IMR-90 (cell line): Measurements from ENCODE around the gene FAF1. TPM values are rescaled to one million over a fixed set of nuclear protein-coding genes. Genes with fewer than 3 reads are reported as not detected.

Experiments
- ATAC-seq: fragments of 200-7000 bp; cut with Tn5 transposase; 2 replicates; pipeline ENCODE4 v1.9.1; 2020; ENCODE audit warnings: low read depth, mild to moderate bottlenecking, moderate library complexity
- BruUV-seq: library from RNA; stranded (reverse); fragments of 400-500 nt; replicated peaks from 2 replicates; lab custom pipeline; 2021; lab: Mats Ljungman, UMichigan
- CTCF ChIA-PET: fragments of 300-600 bp; formaldehyde crosslinking; extraction: SDS; loops from one replicate; lab custom pipeline; 2021; ENCODE audit warnings: antibody characterized with exemption; lab: Yijun Ruan, JAX
- POLR2A ChIA-PET: fragments of 300-600 bp; sonication (Branson Sonifier 250); formaldehyde crosslinking; loops from one replicate; lab custom pipeline; 2022; ENCODE audit warnings: antibody characterized with exemption; ENCODE audit not compliant: unreplicated experiment; lab: Charles Lee
- DNase-seq: peaks from one replicate; pipeline ENCODE4 v3.0.0; 2013
- H2AFZ ChIP-seq: replicated peaks from 2 replicates; pipeline ENCODE3; 2013; ENCODE audit warnings: low read length, mild to moderate bottlenecking; ENCODE audit not compliant: poor library complexity
- H2AK5ac ChIP-seq: 2 replicates; pipeline ENCODE4 v1.6.1; 2013; ENCODE audit warnings: low read depth, low read length, inconsistent platforms
- H2AK9ac ChIP-seq: replicated peaks from 2 replicates; pipeline ENCODE3; 2013; ENCODE audit warnings: mild to moderate bottlenecking, low read depth, low read length, moderate library complexity; ENCODE audit not compliant: poor library complexity
- H2BK120ac ChIP-seq: 2 replicates; pipeline ENCODE4 v1.6.1; 2013; ENCODE audit warnings: low read depth, low read length, inconsistent platforms
- H2BK15ac ChIP-seq: 3 replicates; pipeline ENCODE4 v1.6.1; 2013; ENCODE audit warnings: low read depth, low read length, inconsistent platforms
- H2BK20ac ChIP-seq: 2 replicates; pipeline ENCODE4 v1.6.1; 2013; ENCODE audit warnings: low read depth, mild to moderate bottlenecking, inconsistent platforms, low read length, moderate library complexity
- H2BK5ac ChIP-seq: 2 replicates; pipeline ENCODE4 v1.6.1; 2013; ENCODE audit warnings: mild to moderate bottlenecking, low read depth, low read length, inconsistent platforms; ENCODE audit not compliant: poor library complexity, severe bottlenecking
- H3K14ac ChIP-seq: replicated peaks from 2 replicates; pipeline ENCODE4 v1.6.1; 2013; ENCODE audit warnings: low read depth, low read length, inconsistent platforms
- H3K18ac ChIP-seq: 2 replicates; pipeline ENCODE4 v1.6.1; 2013; ENCODE audit warnings: low read depth, low read length, control low read depth
- H3K23ac ChIP-seq: 2 replicates; pipeline ENCODE4 v1.6.1; 2013; ENCODE audit warnings: low read depth, low read length, inconsistent platforms
- H3K27ac ChIP-seq: 2 replicates; pipeline ENCODE4 v1.5.1; 2013; ENCODE audit warnings: mild to moderate bottlenecking, control low read depth, low read length; ENCODE audit not compliant: insufficient read depth
- H3K27me3 ChIP-seq: 2 replicates; pipeline ENCODE4 v1.6.1; 2013; ENCODE audit warnings: low read length; ENCODE audit not compliant: control insufficient read depth, insufficient read depth
- H3K36me3 ChIP-seq: 2 replicates; pipeline ENCODE4 v1.6.1; 2013; ENCODE audit warnings: low read length, mixed read lengths; ENCODE audit not compliant: control insufficient read depth, insufficient read depth
- H3K4ac ChIP-seq: 2 replicates; pipeline ENCODE4 v1.6.1; 2013; ENCODE audit warnings: low read depth, low read length, inconsistent platforms
- H3K4me1 ChIP-seq: 2 replicates; pipeline ENCODE4 v1.6.1; 2013; ENCODE audit warnings: low read length, mixed read lengths; ENCODE audit not compliant: control insufficient read depth, insufficient read depth
- H3K4me2 ChIP-seq: 2 replicates; pipeline ENCODE4 v1.6.1; 2013; ENCODE audit warnings: low read depth, mild to moderate bottlenecking, control low read depth, low read length, moderate library complexity
- H3K4me3 ChIP-seq: 2 replicates; pipeline ENCODE4 v1.5.1; 2013; ENCODE audit warnings: low read depth, mild to moderate bottlenecking, control low read depth, low read length, moderate library complexity; ENCODE audit not compliant: insufficient read depth
- H3K56ac ChIP-seq: 2 replicates; pipeline ENCODE4 v1.6.1; 2013; ENCODE audit warnings: low read length, inconsistent platforms; ENCODE audit not compliant: insufficient read depth; ENCODE audit errors: extremely low read depth
- H3K79me1 ChIP-seq, 2 experiments: 2 replicates each; pipeline ENCODE4 v1.6.1; 2013; ENCODE audit warnings: low read length in 2 of 2, inconsistent platforms in 1 of 2, low read depth in 1 of 2
- H3K9ac ChIP-seq: 2 replicates; pipeline ENCODE4 v1.6.1; 2013; ENCODE audit warnings: low read depth, low read length, control low read depth
- H3K9me1 ChIP-seq: 2 replicates; pipeline ENCODE4 v1.6.1; 2013; ENCODE audit warnings: low read length, inconsistent platforms; ENCODE audit not compliant: insufficient read depth
- H3K9me3 ChIP-seq: 2 replicates; pipeline ENCODE4 v1.6.1; 2013; ENCODE audit warnings: low read length; ENCODE audit not compliant: control insufficient read depth, insufficient read depth
- H4K20me1 ChIP-seq: 2 replicates; pipeline ENCODE4 v1.6.1; 2013; ENCODE audit warnings: low read length, inconsistent platforms; ENCODE audit not compliant: insufficient read depth
- H4K5ac ChIP-seq: 2 replicates; pipeline ENCODE4 v1.6.1; 2013; ENCODE audit warnings: mild to moderate bottlenecking, low read depth, low read length, control low read depth
- H4K8ac ChIP-seq, 2 experiments: 2 replicates each; pipeline ENCODE4 v1.6.1; 2013; ENCODE audit warnings: low read depth in 2 of 2, low read length in 2 of 2, control low read depth in 1 of 2, inconsistent platforms in 1 of 2
- H4K91ac ChIP-seq: 2 replicates; pipeline ENCODE4 v1.6.1; 2013; ENCODE audit warnings: low read depth, low read length, inconsistent platforms; ENCODE audit not compliant: insufficient read depth
- CEBPB ChIP-seq: IDR thresholded peaks from 2 replicates; pipeline ENCODE4 v1.6.1; 2012; ENCODE audit warnings: low read depth, low read length, improper control_type of control experiment
- CTCF ChIP-seq: conservative IDR thresholded peaks from 2 replicates; pipeline ENCODE4 v1.5.1; 2012; ENCODE audit warnings: mild to moderate bottlenecking, low read depth, low read length, improper control_type of control experiment
- ELK1 ChIP-seq: fragments of 150-350 bp; IDR thresholded peaks from 2 replicates; pipeline ENCODE4 v1.6.1; 2016; ENCODE audit warnings: low read depth, mild to moderate bottlenecking, low read length, moderate library complexity, borderline replicate concordance
- MAZ ChIP-seq: IDR thresholded peaks from 2 replicates; pipeline ENCODE4 v1.6.1; 2012; ENCODE audit warnings: low read depth, mild to moderate bottlenecking, low read length, improper control_type of control experiment, moderate library complexity, borderline replicate concordance
- NFE2L2 ChIP-seq: fragments of 150-350 bp; IDR thresholded peaks from 2 replicates; pipeline ENCODE4 v1.6.1; 2016; ENCODE audit warnings: low read depth, mild to moderate bottlenecking, low read length
- SMC3 ChIP-seq: fragments of 150-350 bp; IDR thresholded peaks from 2 replicates; pipeline ENCODE4 v1.6.1; 2016; ENCODE audit warnings: low read depth, mild to moderate bottlenecking, antibody characterized with exemption, low read length, moderate library complexity
- WGBS, 2 experiments: methylation state at CpG; one replicate each; pipeline versions ENCODE4 v1.1.5 to v1.1.7; 2013; ENCODE audit warnings: missing lambda C conversion rate in 2 of 2; ENCODE audit not compliant: insufficient read length in 1 of 2; ENCODE audit errors: extremely low coverage in 2 of 2; 5-methylcytosine and 5-hydroxymethylcytosine counted together
- dilution Hi-C: fragments of 300-500 bp; cut with HindIII; formaldehyde crosslinking; loops from one replicate; pipeline ENCODE4 v1.14.3; 2018; ENCODE audit warnings: low sequenced_read_pairs; ENCODE audit not compliant: unreplicated experiment
- in situ Hi-C: fragments of 300-500 bp; cut with MboI; formaldehyde crosslinking; loops from 3 replicates; pipeline ENCODE4 v1.14.3; 2019; ENCODE audit warnings: low sequenced_read_pairs, inconsistent platforms, mixed read lengths
- intact Hi-C: fragments of 100-400 bp; cut with micrococcal nuclease; formaldehyde crosslinking; loops from 2 replicates; pipeline ENCODE4 v1.10.0; 2022
- polyA plus RNA-seq, 3 experiments: library from polyadenylated mRNA; depleted of rRNA; stranded (reverse); fragments of >200 nt; gene quantifications; 2 replicates each; pipeline ENCODE4 v1.2.3, GENCODE V29; 2012; ENCODE audit warnings: low replicate concordance in 1 of 3
- total RNA-seq: library from RNA; depleted of rRNA; stranded (reverse); fragments of >200 nt; gene quantifications from 2 replicates; pipeline ENCODE4 v1.2.3, GENCODE V29; 2012

FAF1 gene
- total and polyA plus RNA-seq, 2 of the 4 experiments (the other 2 are of a cell fraction) = 18.8 to 72.9 TPM

- in situ Hi-C loops = no loop called here
- Histone ChIP-seq H3K18ac (no peak overlapping the region), H3K4me3 (no peak overlapping the region), H2BK15ac (no peak overlapping the region), H4K91ac (no peak overlapping the region), H2AFZ (no peak overlapping the region), H2AK9ac (no peak overlapping the region), H3K56ac (no peak overlapping the region), H4K5ac (no peak overlapping the region), H4K20me1 (no peaks in the 10 kb centered on the region), H2AK5ac (no peak overlapping the region), H3K36me3 (no peaks in the 10 kb centered on the region), H3K14ac (no peak overlapping the region), H3K4ac (no peak overlapping the region), H3K23ac (no peak overlapping the region), H3K27ac (no peak overlapping the region), H2BK120ac (no peak overlapping the region), H3K4me2 (no peak overlapping the region), H2BK20ac (no peak overlapping the region), H3K9ac (no peak overlapping the region), H3K27me3 (no peaks in the 10 kb centered on the region), H3K4me1 (no peaks in the 10 kb centered on the region), H3K9me3 (no peaks in the 10 kb centered on the region), H4K8ac (no peak overlapping the region), H2BK5ac (no peak overlapping the region), H3K9me1 (no peaks in the 10 kb centered on the region), H3K79me1 (peaks cover 6 to 17% of the 10 kb centered on the region in 2 experiments)
- intact Hi-C loops = no loop called here
- no peak for TF ChIP-seq MAZ
- no peak for TF ChIP-seq ELK1
- TF ChIP-seq CTCF = no peak
- TF ChIP-seq SMC3 = no peak
- TF ChIP-seq NFE2L2 = no peak
- peak; percentile 54 for TF ChIP-seq CEBPB
- no peak for ATAC-seq
- BruUV-seq = no TSS peak
- WGBS, 2 experiments = no CpG with 5 or more reads among the region's 1 CpG
- ChIA-PET CTCF (no interaction called here), POLR2A (no interaction called here)
- dilution Hi-C loops = no loop called here
- no peak for DNase-seq
Measured at GRCh38 chr1:50901872-50902271, 58.2 kb downstream of the FAF1 start.
